ENCODE data around the gene MED22. TPM values are rescaled to one million over a fixed set of nuclear protein-coding genes. Genes with fewer than 3 reads are reported as not detected.
"Not testable (repeated sequence)": the region's sequence is repeated elsewhere in the genome, so short reads cannot be mapped to it uniquely, and the experiment has no call there.

Gene MED22
- total RNA-seq, 5 donors from 2014 or later (not counting 1 experiment from before 2014, with no cell fraction given) = 25.9 to 44.8 (median 40.7) TPM

DNA sequence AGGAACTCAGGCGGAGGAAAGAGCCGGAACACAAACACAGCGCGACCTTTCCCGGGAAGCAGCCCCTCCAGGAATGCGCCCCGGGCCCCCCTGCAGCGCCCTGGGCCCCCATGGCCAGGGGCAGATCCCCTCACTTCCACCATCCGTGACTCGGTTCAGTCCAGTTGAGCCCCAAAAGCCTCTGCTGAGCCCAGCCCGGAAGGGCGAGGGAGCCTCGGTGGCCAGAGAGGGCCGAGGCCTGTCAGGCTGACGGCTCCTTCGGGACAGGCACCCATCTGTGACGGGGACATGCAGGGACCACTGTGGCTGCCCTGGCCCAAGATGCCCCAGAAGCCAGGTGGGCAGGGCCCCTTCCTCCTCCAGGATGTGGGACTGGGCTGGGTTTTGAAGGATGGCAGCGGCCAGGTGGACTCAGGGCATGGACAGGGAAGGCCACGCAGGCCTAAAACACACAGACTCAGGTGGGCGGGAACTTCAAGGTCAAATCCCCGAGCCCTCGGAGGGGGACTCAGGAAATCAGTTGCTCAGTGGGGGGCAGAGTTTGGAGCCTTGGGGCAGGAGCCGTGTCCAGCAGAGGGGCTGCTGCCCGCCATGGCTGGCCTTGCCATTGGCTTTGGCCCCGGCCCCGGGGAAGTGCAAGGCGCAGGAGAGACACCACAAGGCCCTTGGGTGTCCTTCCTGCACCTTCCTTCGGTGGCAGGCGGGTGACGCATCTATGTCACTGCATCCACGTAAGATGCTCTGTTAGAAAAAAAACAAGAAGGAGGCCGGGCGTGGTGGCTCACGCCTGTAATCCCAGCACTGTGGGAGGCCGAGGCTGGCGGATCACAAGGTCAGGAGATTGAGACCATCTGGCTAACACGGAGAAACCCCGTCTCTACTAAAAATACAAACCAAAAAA is 43.2 kb downstream of the MED22 start:
- H3K27me3 Mint-ChIP-seq = peaks cover 23 to 24% of the 10 kb centered on the region in 2 donors
- no peak overlapping the region for H3K27ac ChIP-seq (ENCODE audit: low read length)
- POLR2A ChIA-PET = no interaction called here
- no peaks in the 10 kb centered on the region for H3K9me3 ChIP-seq
- H3K36me3 ChIP-seq (ENCODE audit: control insufficient read depth in 2 of 2, extremely low read depth in 1 of 2, insufficient read depth in 1 of 2, low read length in 1 of 2) = no peaks in the 10 kb centered on the region
- 88% methylated on average over 31 of the region's 38 CpGs for WGBS (ENCODE audit: insufficient coverage)
- H3K27me3 ChIP-seq (replicated peaks in 1 of 2; ENCODE audit: control insufficient read depth in 2 of 2, extremely low read depth in 1 of 2, insufficient read depth in 2 of 2, low read length in 1 of 2) = peaks cover 0 to 12% of the 10 kb centered on the region in 2 experiments
- H3K4me1 ChIP-seq (ENCODE audit: control insufficient read depth in 1 of 2, extremely low read depth in 1 of 2, insufficient read depth in 2 of 2, low read length in 2 of 2) = no peaks in the 10 kb centered on the region
- DNase-seq (no peak), ATAC-seq (replicated peaks in 1 of 4) (no peak)
- no peak overlapping the region for H3K27ac Mint-ChIP-seq
- H3K4me3 Mint-ChIP-seq = no peak overlapping the region
- no peaks in the 10 kb centered on the region for H3K36me3 Mint-ChIP-seq
- H3K4me3 ChIP-seq (ENCODE audit: control insufficient read depth in 1 of 2, extremely low read depth in 1 of 2, low read length in 1 of 2) = no peak overlapping the region
- H3K4me1 Mint-ChIP-seq = no peaks in the 10 kb centered on the region
- CTCF ChIA-PET = no interaction called here
- H3K9me3 Mint-ChIP-seq = no peaks in the 10 kb centered on the region

GRCh38 chr9:133304158-133304470 is 43.8 kb downstream of the MED22 start:
- Histone ChIP-seq H3K27ac (ENCODE audit: low read length) (no peak overlapping the region), H3K9me3 (no peaks in the 10 kb centered on the region), H3K4me3 (ENCODE audit: control insufficient read depth in 1 of 2, extremely low read depth in 1 of 2, low read length in 1 of 2) (no peak overlapping the region), H3K27me3 (replicated peaks in 1 of 2; ENCODE audit: control insufficient read depth in 2 of 2, extremely low read depth in 1 of 2, insufficient read depth in 2 of 2, low read length in 1 of 2) (peaks cover 0 to 10% of the 10 kb centered on the region in 2 experiments), H3K4me1 (ENCODE audit: control insufficient read depth in 1 of 2, extremely low read depth in 1 of 2, insufficient read depth in 2 of 2, low read length in 2 of 2) (no peaks in the 10 kb centered on the region), H3K36me3 (ENCODE audit: control insufficient read depth in 2 of 2, extremely low read depth in 1 of 2, insufficient read depth in 1 of 2, low read length in 1 of 2) (no peaks in the 10 kb centered on the region)
- ChIA-PET POLR2A (no interaction called here), CTCF (no interaction called here)
- no peak overlapping the region for H3K27ac Mint-ChIP-seq
- no peaks in the 10 kb centered on the region for H3K4me1 Mint-ChIP-seq
- no peaks in the 10 kb centered on the region for H3K9me3 Mint-ChIP-seq
- H3K27me3 Mint-ChIP-seq = peaks cover 18 to 20% of the 10 kb centered on the region in 2 donors
- no peak for ATAC-seq (replicated peaks in 1 of 4)
- WGBS (ENCODE audit: insufficient coverage) = 82% methylated on average over 12 of the region's 13 CpGs
- no peak overlapping the region for H3K4me3 Mint-ChIP-seq
- no peak for DNase-seq
- no peaks in the 10 kb centered on the region for H3K36me3 Mint-ChIP-seq

DNA sequence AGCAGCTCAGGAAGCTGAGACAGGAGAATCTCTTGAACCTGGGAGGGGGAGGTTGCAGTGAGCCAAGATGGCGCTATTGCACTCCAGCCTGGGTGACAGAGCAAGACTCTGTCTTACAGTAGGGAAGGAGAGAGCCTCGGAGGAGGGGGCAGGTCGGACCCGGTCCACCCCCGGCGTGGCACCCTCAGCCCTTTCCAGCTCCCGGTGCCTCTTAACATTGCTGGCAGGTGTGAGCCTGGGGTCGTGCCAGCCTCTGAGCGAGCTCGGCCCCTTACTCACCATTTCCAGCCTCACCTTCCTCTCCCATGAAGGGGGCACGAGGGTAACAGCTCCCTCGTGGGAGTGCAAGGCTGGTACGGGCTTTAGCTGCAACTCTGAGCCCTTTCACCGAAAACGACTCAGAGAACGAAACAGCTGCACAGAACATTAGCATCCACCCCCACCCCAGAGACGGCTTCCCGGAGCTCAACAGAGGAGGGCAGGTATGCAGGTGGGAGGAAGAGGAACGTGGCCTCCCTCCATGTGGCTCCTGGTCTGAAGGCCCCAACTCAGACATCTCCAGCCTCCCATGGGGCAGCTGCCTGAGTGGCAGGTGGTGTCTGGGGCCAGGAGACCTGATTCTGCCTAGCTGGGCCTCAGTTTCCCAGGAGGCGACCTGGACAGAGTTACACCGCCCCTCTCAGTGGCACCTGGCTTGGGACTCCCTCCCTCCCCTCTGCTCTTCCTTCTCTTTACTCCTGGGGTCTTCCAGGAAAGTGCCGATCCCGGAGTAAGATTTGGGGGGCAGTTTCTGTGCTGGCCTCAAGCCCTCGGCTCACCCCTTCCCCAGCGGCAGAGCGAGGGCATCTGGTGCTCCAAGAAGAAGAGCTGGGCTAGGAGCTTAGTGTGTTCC is 44.4 kb downstream of the MED22 start:
- Histone ChIP-seq H3K4me3 (ENCODE audit: control insufficient read depth in 1 of 2, extremely low read depth in 1 of 2, low read length in 1 of 2) (no peak overlapping the region), H3K27me3 (replicated peaks in 1 of 2; ENCODE audit: control insufficient read depth in 2 of 2, extremely low read depth in 1 of 2, insufficient read depth in 2 of 2, low read length in 1 of 2) (peaks cover 0 to 10% of the 10 kb centered on the region in 2 experiments), H3K9me3 (no peaks in the 10 kb centered on the region), H3K36me3 (ENCODE audit: control insufficient read depth in 2 of 2, extremely low read depth in 1 of 2, insufficient read depth in 1 of 2, low read length in 1 of 2) (no peaks in the 10 kb centered on the region), H3K4me1 (ENCODE audit: control insufficient read depth in 1 of 2, extremely low read depth in 1 of 2, insufficient read depth in 2 of 2, low read length in 2 of 2) (no peaks in the 10 kb centered on the region), H3K27ac (ENCODE audit: low read length) (no peak overlapping the region)
- H3K4me1 Mint-ChIP-seq = no peaks in the 10 kb centered on the region
- H3K9me3 Mint-ChIP-seq = no peaks in the 10 kb centered on the region
- H3K27ac Mint-ChIP-seq = no peak overlapping the region
- H3K27me3 Mint-ChIP-seq = peaks cover 13 to 19% of the 10 kb centered on the region in 2 donors
- H3K36me3 Mint-ChIP-seq = no peaks in the 10 kb centered on the region
- ChIA-PET CTCF (no interaction called here), POLR2A (no interaction called here)
- H3K4me3 Mint-ChIP-seq = no peak overlapping the region
- ATAC-seq (replicated peaks in 1 of 4) (no peak), DNase-seq (no peak)
- 84% methylated on average over 13 of the region's 26 CpGs for WGBS (ENCODE audit: insufficient coverage)

DNA sequence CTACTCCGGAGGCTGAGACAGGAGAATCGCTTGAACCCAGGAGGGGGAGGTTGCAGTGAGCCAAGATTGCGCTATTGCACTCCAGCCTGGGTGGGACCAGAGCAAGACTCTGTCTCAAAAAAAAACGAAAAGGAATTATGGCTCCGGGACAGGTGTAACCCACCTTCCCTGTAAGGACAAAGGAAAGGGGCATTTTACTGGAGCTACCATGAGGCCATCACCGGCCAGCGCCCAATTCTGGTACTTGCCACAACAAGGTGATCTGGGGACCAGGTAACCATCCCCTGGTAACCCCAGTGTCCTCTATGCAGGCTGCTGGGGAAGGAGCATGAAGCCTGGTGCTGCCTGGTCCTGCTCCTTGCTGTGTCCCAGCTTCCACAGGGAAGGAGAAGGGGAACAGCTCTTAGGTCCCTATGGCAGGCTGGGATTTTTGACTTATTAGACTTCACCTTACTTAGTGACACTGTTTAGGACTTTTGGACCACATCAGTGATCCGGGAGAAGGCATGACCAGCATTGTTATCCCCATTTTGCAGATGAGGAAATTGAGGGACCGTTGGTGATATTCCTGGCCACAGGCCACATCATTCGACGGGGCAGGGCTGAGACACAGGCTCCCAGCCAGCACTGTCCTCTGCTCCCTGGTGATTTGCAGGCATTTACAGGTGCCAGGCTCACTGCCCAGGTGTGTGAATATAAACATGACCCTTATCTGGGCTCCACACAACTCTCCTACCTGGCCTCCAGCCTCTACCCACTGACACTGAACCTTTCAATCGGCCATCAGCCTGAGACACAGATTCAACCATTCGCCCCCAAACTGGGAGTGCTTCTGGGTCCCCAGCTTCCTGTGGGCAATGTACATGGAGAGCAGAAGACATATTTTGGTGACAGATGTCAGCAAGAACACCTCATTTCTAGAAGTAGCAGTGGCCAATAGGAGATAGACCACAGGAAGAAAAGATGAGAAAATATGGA is 46.4 kb downstream of the MED22 start:
- Mint-ChIP-seq H3K4me1 (no peaks in the 10 kb centered on the region), H3K9me3 (no peaks in the 10 kb centered on the region), H3K27me3 (peaks cover 9 to 24% of the 10 kb centered on the region in 2 donors), H3K4me3 (no peak overlapping the region), H3K27ac (no peak overlapping the region), H3K36me3 (no peaks in the 10 kb centered on the region)
- POLR2A ChIA-PET = no interaction called here
- Histone ChIP-seq H3K36me3 (ENCODE audit: control insufficient read depth in 2 of 2, extremely low read depth in 1 of 2, insufficient read depth in 1 of 2, low read length in 1 of 2) (no peaks in the 10 kb centered on the region), H3K9me3 (no peaks in the 10 kb centered on the region), H3K27ac (ENCODE audit: low read length) (no peak overlapping the region), H3K4me1 (ENCODE audit: control insufficient read depth in 1 of 2, extremely low read depth in 1 of 2, insufficient read depth in 2 of 2, low read length in 2 of 2) (no peaks in the 10 kb centered on the region), H3K4me3 (ENCODE audit: control insufficient read depth in 1 of 2, extremely low read depth in 1 of 2, low read length in 1 of 2) (no peak overlapping the region), H3K27me3 (replicated peaks in 1 of 2; ENCODE audit: control insufficient read depth in 2 of 2, extremely low read depth in 1 of 2, insufficient read depth in 2 of 2, low read length in 1 of 2) (peaks cover 0 to 11% of the 10 kb centered on the region in 2 experiments)
- CTCF ChIA-PET = no interaction called here
- 87% methylated on average over 10 of the region's 13 CpGs for WGBS (ENCODE audit: insufficient coverage)
- no peak for ATAC-seq (replicated peaks in 1 of 4)
- no peak for DNase-seq

DNA sequence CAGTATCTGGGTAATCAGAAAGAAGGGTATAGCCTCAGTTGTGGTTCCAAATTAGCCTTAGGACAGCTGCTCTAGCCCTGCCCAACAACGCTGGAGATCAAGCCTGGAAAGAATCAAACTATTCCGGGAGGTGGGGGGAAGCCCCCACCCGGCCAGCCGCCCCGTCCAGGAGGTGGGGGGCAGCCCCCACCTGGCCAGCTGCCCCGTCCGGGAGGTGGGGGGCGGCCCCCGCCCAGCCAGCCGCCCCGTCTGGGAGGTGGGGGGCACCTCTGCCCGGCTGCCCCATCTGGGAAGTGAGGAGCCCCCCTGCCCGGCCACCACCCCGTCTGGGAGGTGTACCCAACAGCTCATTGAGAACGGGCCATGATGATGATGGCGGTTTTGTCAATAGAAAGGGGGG is 47.9 kb downstream of the MED22 start:
- H3K36me3 Mint-ChIP-seq; H3K4me1 Mint-ChIP-seq; H3K4me3 ChIP-seq (ENCODE audit: control insufficient read depth in 1 of 2, extremely low read depth in 1 of 2, low read length in 1 of 2); POLR2A ChIA-PET; H3K4me3 Mint-ChIP-seq; DNase-seq; H3K4me1 ChIP-seq (ENCODE audit: control insufficient read depth in 1 of 2, extremely low read depth in 1 of 2, insufficient read depth in 2 of 2, low read length in 2 of 2); CTCF ChIA-PET; H3K9me3 Mint-ChIP-seq; H3K9me3 ChIP-seq; H3K27ac Mint-ChIP-seq; H3K27ac ChIP-seq (ENCODE audit: low read length); H3K36me3 ChIP-seq (ENCODE audit: control insufficient read depth in 2 of 2, extremely low read depth in 1 of 2, insufficient read depth in 1 of 2, low read length in 1 of 2); ATAC-seq (replicated peaks in 1 of 4): not testable (repeated sequence)
- WGBS (ENCODE audit: insufficient coverage) = 90% methylated on average over 2 of the region's 16 CpGs
- H3K27me3 Mint-ChIP-seq = peaks cover 9 to 26% of the 10 kb centered on the region in 2 donors
- H3K27me3 ChIP-seq (replicated peaks in 1 of 2; ENCODE audit: control insufficient read depth in 2 of 2, extremely low read depth in 1 of 2, insufficient read depth in 2 of 2, low read length in 1 of 2) = peaks cover 0 to 10% of the 10 kb centered on the region in 2 experiments

- peaks cover 28 to 42% of the 10 kb centered on the region in 2 donors for H3K27me3 Mint-ChIP-seq
Observed at GRCh38 chr9:133294257-133294656, 53.7 kb downstream of the MED22 start.

More at GRCh38 chr9:133294257-133294656, 53.7 kb downstream of the MED22 start:
- ChIA-PET CTCF (no interaction called here), POLR2A (no interaction called here)
- Histone ChIP-seq H3K4me1 (ENCODE audit: control insufficient read depth in 1 of 2, extremely low read depth in 1 of 2, insufficient read depth in 2 of 2, low read length in 2 of 2) (no peaks in the 10 kb centered on the region), H3K9me3 (no peaks in the 10 kb centered on the region), H3K4me3 (ENCODE audit: control insufficient read depth in 1 of 2, extremely low read depth in 1 of 2, low read length in 1 of 2) (no peak overlapping the region), H3K27me3 (replicated peaks in 1 of 2; ENCODE audit: control insufficient read depth in 2 of 2, extremely low read depth in 1 of 2, insufficient read depth in 2 of 2, low read length in 1 of 2) (peaks cover 0 to 17% of the 10 kb centered on the region in 2 experiments), H3K27ac (ENCODE audit: low read length) (no peak overlapping the region), H3K36me3 (ENCODE audit: control insufficient read depth in 2 of 2, extremely low read depth in 1 of 2, insufficient read depth in 1 of 2, low read length in 1 of 2) (no peaks in the 10 kb centered on the region)
- ATAC-seq (replicated peaks in 1 of 4) (no peak), DNase-seq (no peak)
- Mint-ChIP-seq H3K27ac (no peak overlapping the region), H3K36me3 (peaks cover 4% of the 10 kb centered on the region), H3K9me3 (peaks cover 11 to 21% (median 12%) of the 10 kb centered on the region in 3 donors), H3K4me3 (no peak overlapping the region), H3K4me1 (no peaks in the 10 kb centered on the region)
- no CpG with 5 or more reads among the region's 1 CpG for WGBS (ENCODE audit: insufficient coverage)
